H1 (cell line): ENCODE results near the gene RBM38. TPM values are rescaled to one million over a fixed set of nuclear protein-coding genes. Genes with fewer than 3 reads are reported as not detected.

Source experiments
- CTCF ChIA-PET: fragments of 300-600 bp; sonication (Branson Sonifier 250); formaldehyde crosslinking; loops from one replicate; lab custom pipeline; 2021; ENCODE audit not compliant: partially characterized antibody; lab: Charles Lee
- POLR2A ChIA-PET: fragments of 300-600 bp; sonication (Branson Sonifier 250); formaldehyde crosslinking; loops from one replicate; lab custom pipeline; 2021; ENCODE audit warnings: inconsistent platforms; ENCODE audit not compliant: partially characterized antibody; lab: Charles Lee
- DNase-seq, 2 experiments: peaks; one replicate each; pipeline versions ENCODE4 v3.0.0 to v3.0.0-alpha.2; 2010 to 2022; ENCODE audit warnings: low spot score in 2 of 2, low read depth in 1 of 2, mixed read lengths in 1 of 2
- FAIRE-seq: peaks from 2 replicates; lab custom pipeline; 2011; peaks lifted over from hg19 to GRCh38; lab: Jason Lieb, UNC
- H2AFZ ChIP-seq: 2 replicates; pipeline ENCODE4 v1.8.1; 2012; ENCODE audit warnings: low read length, inconsistent platforms
- H2AK5ac ChIP-seq: 2 replicates; pipeline ENCODE4 v1.6.1; 2013; ENCODE audit warnings: low read depth, low read length
- H2BK120ac ChIP-seq: replicated peaks from 2 replicates; pipeline ENCODE3; 2013; ENCODE audit warnings: low read depth, low read length, inconsistent platforms
- H2BK12ac ChIP-seq: 2 replicates; pipeline ENCODE4 v1.6.1; 2013; ENCODE audit warnings: low read depth, low read length
- H2BK15ac ChIP-seq: 2 replicates; pipeline ENCODE4 v1.6.1; 2013; ENCODE audit warnings: low read length
- H2BK20ac ChIP-seq: 2 replicates; pipeline ENCODE4 v1.6.1; 2013; ENCODE audit warnings: low read length
- H2BK5ac ChIP-seq: 2 replicates; pipeline ENCODE4 v1.6.1; 2013; ENCODE audit warnings: low read depth, low read length
- H3K14ac ChIP-seq: 2 replicates; pipeline ENCODE4 v1.6.1; 2013; ENCODE audit warnings: inconsistent platforms; ENCODE audit not compliant: insufficient read length
- H3K18ac ChIP-seq: 2 replicates; pipeline ENCODE4 v1.6.1; 2013; ENCODE audit warnings: low read length; ENCODE audit errors: extremely low read depth
- H3K23ac ChIP-seq: 2 replicates; pipeline ENCODE4 v1.6.1; 2013; ENCODE audit warnings: inconsistent platforms; ENCODE audit not compliant: insufficient read length
- H3K23me2 ChIP-seq: 2 replicates; pipeline ENCODE4 v1.6.1; 2013; ENCODE audit warnings: low read depth, low read length
- H3K27ac ChIP-seq: 2 replicates; pipeline ENCODE4 v1.6.1; 2011; ENCODE audit warnings: low read depth, low read length, inconsistent platforms
- H3K27me3 ChIP-seq, 4 experiments: replicated peaks in 1 of 4; 1 replicate in 1 of 4; 2 replicates in 3 of 4; pipeline versions ENCODE4 v1.6.1 to v1.8.1; 2011 to 2013; ENCODE audit warnings: low read length in 3 of 4, mild to moderate bottlenecking in 3 of 4, inconsistent platforms in 2 of 4, mixed read lengths in 2 of 4, moderate library complexity in 1 of 4; ENCODE audit not compliant: control insufficient read depth in 3 of 4, insufficient read depth in 3 of 4; ENCODE audit errors: extremely low read depth in 1 of 4
- H3K36me3 ChIP-seq, 4 experiments: 2 replicates each; pipeline versions ENCODE4 v1.6.1 to v1.8.1; 2011 to 2013; ENCODE audit warnings: mild to moderate bottlenecking in 4 of 4, low read length in 3 of 4, moderate library complexity in 2 of 4, control low read depth in 1 of 4, inconsistent platforms in 1 of 4; ENCODE audit not compliant: insufficient read depth in 4 of 4, control insufficient read depth in 2 of 4
- H3K4ac ChIP-seq: replicated peaks from 2 replicates; pipeline ENCODE3; 2013; ENCODE audit warnings: low read length, low read depth, mixed read lengths, inconsistent platforms; ENCODE audit not compliant: insufficient read length
- H3K4me1 ChIP-seq, 4 experiments: replicated peaks in 1 of 4; 1 replicate in 1 of 4; 2 replicates in 3 of 4; pipeline versions ENCODE4 v1.6.1 to v1.8.1; 2011 to 2013; ENCODE audit warnings: low read length in 3 of 4, inconsistent platforms in 2 of 4, mixed read lengths in 1 of 4; ENCODE audit not compliant: insufficient read depth in 4 of 4, control insufficient read depth in 3 of 4
- H3K4me2 ChIP-seq, 2 experiments: 2 replicates each; pipeline versions ENCODE4 v1.6.1 to v1.8.1; 2011 to 2013; ENCODE audit warnings: low read depth in 2 of 2, low read length in 2 of 2, control low read depth in 1 of 2, inconsistent platforms in 1 of 2, mild to moderate bottlenecking in 1 of 2; ENCODE audit not compliant: insufficient read depth in 1 of 2
- H3K4me3 ChIP-seq, 4 experiments: fragments of 200-600, 300-600 bp in 1 of 4; sonication (generic), shearing (Covaris generic), sonication (Bioruptor Twin) in 1 of 4; 2 replicates each; pipeline versions ENCODE4 v1.5.1 to v1.8.1; 2011 to 2016; ENCODE audit warnings: low read length in 4 of 4, low read depth in 3 of 4, control low read depth in 2 of 4, inconsistent platforms in 2 of 4, mild to moderate bottlenecking in 2 of 4, mixed read lengths in 1 of 4, moderate library complexity in 1 of 4; ENCODE audit not compliant: insufficient read depth in 2 of 4; ENCODE audit errors: extremely low read depth in 1 of 4
- H3K56ac ChIP-seq: replicated peaks from 2 replicates; pipeline ENCODE3; 2013; ENCODE audit warnings: low read depth, mild to moderate bottlenecking, mixed read lengths, low read length, inconsistent platforms; ENCODE audit not compliant: insufficient read length
- H3K79me1 ChIP-seq: 2 replicates; pipeline ENCODE4 v1.6.1; 2013; ENCODE audit warnings: low read depth, low read length, control low read depth
- H3K79me2 ChIP-seq, 2 experiments: 2 replicates each; pipeline versions ENCODE4 v1.6.1 to v1.8.1; 2012 to 2013; ENCODE audit warnings: low read length in 2 of 2, mild to moderate bottlenecking in 2 of 2, inconsistent platforms in 1 of 2; ENCODE audit not compliant: insufficient read depth in 2 of 2, control insufficient read depth in 1 of 2
- H3K9ac ChIP-seq, 4 experiments: replicated peaks in 1 of 4; 1 replicate in 1 of 4; 2 replicates in 3 of 4; pipeline versions ENCODE4 v1.6.1 to v1.8.1; 2011 to 2013; ENCODE audit warnings: low read depth in 3 of 4, low read length in 3 of 4, control low read depth in 2 of 4, mild to moderate bottlenecking in 2 of 4, moderate library complexity in 2 of 4, inconsistent platforms in 1 of 4; ENCODE audit errors: extremely low read depth in 1 of 4
- H3K9me3 ChIP-seq, 2 experiments: 2 replicates each; pipeline versions ENCODE4 v1.6.1 to v1.8.1; 2012 to 2013; ENCODE audit warnings: mild to moderate bottlenecking in 2 of 2, moderate library complexity in 2 of 2, control low read depth in 1 of 2, inconsistent platforms in 1 of 2, low read depth in 1 of 2, low read length in 1 of 2, mixed read lengths in 1 of 2; ENCODE audit not compliant: insufficient read depth in 2 of 2
- H4K20me1 ChIP-seq, 2 experiments: replicated peaks in 1 of 2; 2 replicates each; pipeline versions ENCODE3 to v1.8.1; 2011 to 2013; ENCODE audit warnings: inconsistent platforms in 2 of 2, low read length in 2 of 2, mild to moderate bottlenecking in 1 of 2; ENCODE audit not compliant: insufficient read depth in 2 of 2, control insufficient read depth in 1 of 2
- H4K5ac ChIP-seq: 2 replicates; pipeline ENCODE4 v1.6.1; 2013; ENCODE audit warnings: low read length, low read depth, mixed read lengths, inconsistent platforms; ENCODE audit not compliant: insufficient read length
- H4K8ac ChIP-seq: 2 replicates; pipeline ENCODE4 v1.8.0; 2013; ENCODE audit warnings: mild to moderate bottlenecking, moderate library complexity, low read length, inconsistent platforms; ENCODE audit not compliant: insufficient read depth; ENCODE audit errors: extremely low read depth
- H4K91ac ChIP-seq: replicated peaks from 2 replicates; pipeline ENCODE3; 2013; ENCODE audit warnings: low read length, mixed read lengths, inconsistent platforms; ENCODE audit not compliant: insufficient read length
- CEBPB ChIP-seq: IDR thresholded peaks from 2 replicates; pipeline ENCODE4 v1.6.1; 2012; ENCODE audit warnings: low read depth, low read length
- CTBP2 ChIP-seq: IDR thresholded peaks from 2 replicates; pipeline ENCODE4 v1.7.0; 2011; ENCODE audit warnings: borderline replicate concordance, mild to moderate bottlenecking, moderate library complexity, mixed read lengths, low read length; ENCODE audit not compliant: insufficient read depth, insufficient read length
- EGR1 ChIP-seq: IDR thresholded peaks from 2 replicates; pipeline ENCODE4 v1.6.1; 2011; ENCODE audit warnings: low read depth, low read length, borderline replicate concordance
- EP300 ChIP-seq, 2 experiments: IDR thresholded peaks; 1 replicate in 1 of 2; 2 replicates in 1 of 2; pipeline ENCODE4 v1.6.1; 2011 to 2012; ENCODE audit warnings: low read depth in 2 of 2, low read length in 2 of 2, mild to moderate bottlenecking in 2 of 2, borderline replicate concordance in 1 of 2, inconsistent platforms in 1 of 2, moderate library complexity in 1 of 2
- FOSL1 ChIP-seq: IDR thresholded peaks from 2 replicates; pipeline ENCODE4 v1.6.1; 2011; ENCODE audit warnings: mild to moderate bottlenecking, low read depth, low read length, moderate library complexity; ENCODE audit not compliant: insufficient read depth
- GTF2F1 ChIP-seq: IDR thresholded peaks from 2 replicates; pipeline ENCODE4 v1.6.1; 2012; ENCODE audit warnings: low read depth, low read length, improper control_type of control experiment, borderline replicate concordance
- PHF8 ChIP-seq: fragments of 200-600 bp; sonication (generic); conservative IDR thresholded peaks from 2 replicates; pipeline ENCODE4 v1.7.1; 2012; ENCODE audit warnings: low read depth, mild to moderate bottlenecking, inconsistent platforms, low read length, moderate library complexity
- SIN3A ChIP-seq, 2 experiments: IDR thresholded peaks in 1 of 2; conservative IDR thresholded peaks in 1 of 2; 2 replicates each; pipeline ENCODE4 v1.6.1; 2011 to 2012; ENCODE audit warnings: low read length in 2 of 2, improper control_type of control experiment in 1 of 2, low read depth in 1 of 2, mild to moderate bottlenecking in 1 of 2
- SIX5 ChIP-seq: IDR thresholded peaks from 2 replicates; pipeline ENCODE4 v1.6.1; 2011; ENCODE audit warnings: mild to moderate bottlenecking, low read depth, low read length
- SRF ChIP-seq: IDR thresholded peaks from 2 replicates; pipeline ENCODE4 v1.6.1; 2011; ENCODE audit warnings: mild to moderate bottlenecking, low read depth, low read length, moderate library complexity
- SUZ12 ChIP-seq: fragments of 200-600 bp; sonication (generic); IDR thresholded peaks from 2 replicates; pipeline ENCODE4 v1.6.1; 2012; ENCODE audit warnings: mild to moderate bottlenecking, inconsistent platforms, low read length, moderate library complexity, mixed read lengths
- YY1 ChIP-seq: IDR thresholded peaks from 2 replicates; pipeline ENCODE4 v1.6.1; 2011; ENCODE audit warnings: low read depth, mild to moderate bottlenecking, low read length
- WGBS, 2 experiments: shearing (Covaris generic) in 1 of 2; methylation state at CpG; one replicate each; pipeline versions ENCODE4 v1.1.6 to v1.1.7; 2013 to 2015; ENCODE audit warnings: low lambda C conversion rate in 2 of 2, mixed read lengths in 2 of 2, inconsistent platforms in 1 of 2, low coverage in 1 of 2, missing lambda C conversion rate in 1 of 2; ENCODE audit not compliant: insufficient replicate concordance in 2 of 2, insufficient coverage in 1 of 2, insufficient read length in 1 of 2; ENCODE audit errors: extremely low coverage in 1 of 2, missing lambda C conversion rate in 1 of 2; 5-methylcytosine and 5-hydroxymethylcytosine counted together
- polyA plus RNA-seq, 7 experiments: library from polyadenylated mRNA; depleted of rRNA in 3 of 7; stranded (reverse) in 5 of 7; unstranded in 2 of 7; fragments of >200 nt in 5 of 7; fragments of 200-250 nt in 2 of 7; gene quantifications; 1 replicate in 5 of 7; 2 replicates in 1 of 7; 4 replicates in 1 of 7; pipeline versions ENCODE4 v1.2.1 to v1.2.3, GENCODE V29; 2011 to 2013; ENCODE audit warnings: missing spikeins in 2 of 7, mixed read lengths in 2 of 7
- total RNA-seq: library from RNA; stranded (reverse); fragmentation: NEBNext Ultra II Directional; extraction: Animal tissue kit (Norgen Biotek cat#: 25700); gene quantifications from 2 replicates; pipeline ENCODE4 v1.2.1, GENCODE V29; 2021

The RBM38 gene
- total and polyA plus RNA-seq, 2 of the 8 experiments (the other 6 are each of a cell fraction or from before 2014, with no cell fraction given), result 57.7 to 109 TPM

GRCh38 chr20:57374343-57374930, 16.8 kb upstream of the RBM38 start:
- no peak overlapping the region for H3K23ac ChIP-seq
- no peak overlapping the region; a peak in 1 of 7 replicates for H3K9ac ChIP-seq
- H4K20me1 ChIP-seq, result peaks cover 2% of the 10 kb centered on the region in 2 experiments
- no peaks in the 10 kb centered on the region for H3K9me3 ChIP-seq
- H3K4me1 ChIP-seq, result peaks cover 0 to 10% (median 3%) of the 10 kb centered on the region in 4 experiments; a peak in 3 of 7 replicates
- H3K79me1 ChIP-seq, result 0 out of 2 replicates have a peak, but pooled peaks cover 3% of the 10 kb centered on the region
- no peak overlapping the region for H2BK15ac ChIP-seq
- ChIA-PET CTCF (interaction anchor here (1.2 to 1.6 kb wide), 2 partner anchors 10 to 12 kb away, joined by 4 to 7 read pairs; no protein-coding TSS in a partner anchor), POLR2A (interaction anchor here (3.0 kb wide), 1 partner anchor 11 kb away, joined by 11 read pairs; no protein-coding TSS in a partner anchor)
- no peak overlapping the region for H3K18ac ChIP-seq
- H3K4me2 ChIP-seq, result no peak overlapping the region
- no peak overlapping the region for H2BK20ac ChIP-seq
- DNase-seq, result no peak
- H2AK5ac ChIP-seq, result no peak overlapping the region
- whole genome bisulfite sequencing, 2 experiments, result 90% methylated on average over 12 of the region's 12 CpGs; no CpG with 5 or more reads in 1 of the 2 experiments
- H4K8ac ChIP-seq, result no peak overlapping the region
- H3K4ac ChIP-seq, result no peak overlapping the region
- H2BK5ac ChIP-seq, result no peak overlapping the region
- no peak overlapping the region for H2AFZ ChIP-seq
- H3K27me3 ChIP-seq, result no peaks in the 10 kb centered on the region; a peak in 1 of 7 replicates
- H3K79me2 ChIP-seq, result no peaks in the 10 kb centered on the region
- H2BK12ac ChIP-seq, result no peak overlapping the region
- 0 out of 2 replicates have a peak overlapping the region, but pooled peaks have one; percentile 4 for H3K27ac ChIP-seq
- FAIRE-seq, result no peak
- no peak overlapping the region for H3K14ac ChIP-seq
- no peaks in the 10 kb centered on the region for H3K23me2 ChIP-seq
- no peak overlapping the region for H4K5ac ChIP-seq
- no peak overlapping the region for H2BK120ac ChIP-seq
- no peak overlapping the region for H3K56ac ChIP-seq
- no peak overlapping the region for H4K91ac ChIP-seq
- peaks cover 24 to 72% (median 60%) of the 10 kb centered on the region in 4 experiments; a peak in 7 of 8 replicates for H3K36me3 ChIP-seq
- no peak overlapping the region for H3K4me3 ChIP-seq
- TF ChIP-seq SIN3A (conservative IDR thresholded peaks at IDR 0.05 in 1 of 2, IDR thresholded peaks at IDR 0.05 in 1 of 2; ENCODE audit: low read depth in 1 of 2, low read length in 2 of 2) (no peak), PHF8 (no peak), GTF2F1 (no peak), FOSL1 (no peak), CTBP2 (no peak), SUZ12 (no peak), EGR1 (no peak), CEBPB (no peak), YY1 (no peak), SRF (no peak), EP300 (IDR thresholded peaks at IDR 0.05; ENCODE audit: borderline replicate concordance in 1 of 2, low read depth in 2 of 2, low read length in 2 of 2) (no peak), SIX5 (no peak)
